Testis (tissue), 2 donors: ENCODE results near the gene SLC16A10.
"Not testable (repeated sequence)": the region's sequence is repeated elsewhere in the genome, so short reads cannot be mapped to it uniquely, and the experiment has no call there.

Source experiments
- POLR2A ChIP-seq: fragments of 450-650 bp; IDR thresholded peaks from one replicate; pipeline ENCODE4 v1.6.1; 2017; ENCODE audit warnings: antibody characterized with exemption, mild to moderate bottlenecking, moderate library complexity
- TF ChIP-seq, protein P1 (sequence below), 3 experiments: fragments of 450-650 bp in 2 of 3; fragments of 200-600 bp in 1 of 3; sonication (generic) in 1 of 3; IDR thresholded peaks; one replicate each; pipeline ENCODE4 v1.5.1; 2016 to 2019; ENCODE audit warnings: antibody characterized with exemption in 3 of 3, mild to moderate bottlenecking in 2 of 3, moderate library complexity in 1 of 3

- TF ChIP-seq, protein P1, sequence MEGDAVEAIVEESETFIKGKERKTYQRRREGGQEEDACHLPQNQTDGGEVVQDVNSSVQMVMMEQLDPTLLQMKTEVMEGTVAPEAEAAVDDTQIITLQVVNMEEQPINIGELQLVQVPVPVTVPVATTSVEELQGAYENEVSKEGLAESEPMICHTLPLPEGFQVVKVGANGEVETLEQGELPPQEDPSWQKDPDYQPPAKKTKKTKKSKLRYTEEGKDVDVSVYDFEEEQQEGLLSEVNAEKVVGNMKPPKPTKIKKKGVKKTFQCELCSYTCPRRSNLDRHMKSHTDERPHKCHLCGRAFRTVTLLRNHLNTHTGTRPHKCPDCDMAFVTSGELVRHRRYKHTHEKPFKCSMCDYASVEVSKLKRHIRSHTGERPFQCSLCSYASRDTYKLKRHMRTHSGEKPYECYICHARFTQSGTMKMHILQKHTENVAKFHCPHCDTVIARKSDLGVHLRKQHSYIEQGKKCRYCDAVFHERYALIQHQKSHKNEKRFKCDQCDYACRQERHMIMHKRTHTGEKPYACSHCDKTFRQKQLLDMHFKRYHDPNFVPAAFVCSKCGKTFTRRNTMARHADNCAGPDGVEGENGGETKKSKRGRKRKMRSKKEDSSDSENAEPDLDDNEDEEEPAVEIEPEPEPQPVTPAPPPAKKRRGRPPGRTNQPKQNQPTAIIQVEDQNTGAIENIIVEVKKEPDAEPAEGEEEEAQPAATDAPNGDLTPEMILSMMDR (IDR thresholded peaks at IDR 0.05), result not testable (repeated sequence)
- not testable (repeated sequence) for TF ChIP-seq POLR2A
Measured at GRCh38 chr6:111062860-111063259, 24.4 kb upstream of the SLC16A10 start.
